ENCODE data around the gene TVP23B.
A peak's percentile ranks its signal among the peaks of the same experiment; 100 is the strongest.
"Not testable (repeated sequence)": the region's sequence is repeated elsewhere in the genome, so short reads cannot be mapped to it uniquely, and the experiment has no call there.

The TVP23B gene

DNA sequence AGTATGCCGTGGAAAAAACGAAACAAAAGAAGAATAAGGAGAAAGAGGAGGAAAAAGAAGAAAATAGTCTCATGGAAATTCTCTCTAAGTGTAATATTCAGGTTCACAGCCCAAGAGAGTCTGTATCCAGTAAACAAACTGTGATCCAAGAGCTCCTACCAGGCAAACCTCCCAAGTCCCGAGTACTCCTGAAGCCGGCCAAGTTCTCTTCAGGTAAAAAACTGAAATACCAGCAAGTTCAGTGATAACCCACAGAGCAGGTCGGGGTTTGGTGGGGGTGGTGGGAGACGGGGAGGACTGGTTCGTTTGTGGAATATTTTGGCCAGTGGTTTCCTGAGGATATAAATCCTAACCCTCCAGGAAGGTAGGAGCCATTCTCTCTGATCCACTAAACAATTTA, 8.5 kb upstream of the TVP23B start:
- no peak overlapping the region for H3K4me3 ChIP-seq (replicated peaks; ENCODE audit: low read depth, low read length)
- TF ChIP-seq, protein P1, sequence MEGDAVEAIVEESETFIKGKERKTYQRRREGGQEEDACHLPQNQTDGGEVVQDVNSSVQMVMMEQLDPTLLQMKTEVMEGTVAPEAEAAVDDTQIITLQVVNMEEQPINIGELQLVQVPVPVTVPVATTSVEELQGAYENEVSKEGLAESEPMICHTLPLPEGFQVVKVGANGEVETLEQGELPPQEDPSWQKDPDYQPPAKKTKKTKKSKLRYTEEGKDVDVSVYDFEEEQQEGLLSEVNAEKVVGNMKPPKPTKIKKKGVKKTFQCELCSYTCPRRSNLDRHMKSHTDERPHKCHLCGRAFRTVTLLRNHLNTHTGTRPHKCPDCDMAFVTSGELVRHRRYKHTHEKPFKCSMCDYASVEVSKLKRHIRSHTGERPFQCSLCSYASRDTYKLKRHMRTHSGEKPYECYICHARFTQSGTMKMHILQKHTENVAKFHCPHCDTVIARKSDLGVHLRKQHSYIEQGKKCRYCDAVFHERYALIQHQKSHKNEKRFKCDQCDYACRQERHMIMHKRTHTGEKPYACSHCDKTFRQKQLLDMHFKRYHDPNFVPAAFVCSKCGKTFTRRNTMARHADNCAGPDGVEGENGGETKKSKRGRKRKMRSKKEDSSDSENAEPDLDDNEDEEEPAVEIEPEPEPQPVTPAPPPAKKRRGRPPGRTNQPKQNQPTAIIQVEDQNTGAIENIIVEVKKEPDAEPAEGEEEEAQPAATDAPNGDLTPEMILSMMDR (IDR thresholded peaks at IDR 0.05; ENCODE audit: low read length, missing control alignments): no peak
- no peak for DNase-seq (ENCODE audit: low read depth)

DNA sequence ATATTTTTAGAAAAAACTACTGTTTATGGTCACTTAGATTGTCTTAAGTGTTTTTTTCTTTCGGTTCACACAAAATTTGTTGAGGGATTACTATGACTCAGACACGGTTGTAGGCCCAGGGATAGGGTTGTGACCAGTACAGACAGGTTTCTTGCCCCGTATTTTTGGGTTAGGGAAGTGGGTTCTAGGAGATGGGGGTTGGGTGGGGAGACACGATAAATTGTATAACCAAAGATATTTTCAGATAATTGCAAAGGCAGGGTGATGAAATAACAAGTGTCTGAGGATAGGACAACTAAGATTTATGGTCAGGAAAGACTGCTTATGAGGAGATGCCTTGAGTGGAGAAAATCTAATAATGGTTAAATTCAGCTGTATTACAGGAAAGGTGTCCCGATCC, 822 bp downstream of the TVP23B start:
- H3K4me3 ChIP-seq (replicated peaks; ENCODE audit: low read depth, low read length): peak overlapping the region; percentile 58
- not testable (repeated sequence) for DNase-seq (ENCODE audit: low read depth)

DNA sequence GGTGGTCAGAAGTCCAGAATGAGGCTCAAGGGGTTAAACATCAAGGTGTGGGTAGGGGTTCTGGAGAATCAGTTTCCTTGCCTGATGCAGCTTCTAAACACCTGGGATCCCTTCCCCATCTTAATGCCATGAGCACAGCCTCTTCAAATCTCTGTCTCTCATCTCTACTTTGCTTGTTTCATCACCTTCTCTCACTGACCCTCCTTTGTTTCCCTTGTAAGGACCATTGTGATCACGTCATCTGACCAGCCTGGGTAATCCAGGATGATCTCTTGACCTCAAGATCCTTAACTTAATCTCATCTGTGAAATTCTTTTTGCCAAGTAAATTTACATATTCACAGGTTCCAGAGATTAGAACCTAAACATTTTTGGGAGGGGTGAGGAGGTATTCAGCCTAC, 5.0 kb downstream of the TVP23B start:
- not testable (repeated sequence) for H3K4me3 ChIP-seq (replicated peaks; ENCODE audit: low read depth, low read length); DNase-seq (ENCODE audit: low read depth)

GRCh38 chr17:18786890-18787289, 5.9 kb downstream of the TVP23B start:
- H3K4me3 ChIP-seq (replicated peaks; ENCODE audit: low read depth, low read length); DNase-seq (ENCODE audit: low read depth): not testable (repeated sequence)

DNA sequence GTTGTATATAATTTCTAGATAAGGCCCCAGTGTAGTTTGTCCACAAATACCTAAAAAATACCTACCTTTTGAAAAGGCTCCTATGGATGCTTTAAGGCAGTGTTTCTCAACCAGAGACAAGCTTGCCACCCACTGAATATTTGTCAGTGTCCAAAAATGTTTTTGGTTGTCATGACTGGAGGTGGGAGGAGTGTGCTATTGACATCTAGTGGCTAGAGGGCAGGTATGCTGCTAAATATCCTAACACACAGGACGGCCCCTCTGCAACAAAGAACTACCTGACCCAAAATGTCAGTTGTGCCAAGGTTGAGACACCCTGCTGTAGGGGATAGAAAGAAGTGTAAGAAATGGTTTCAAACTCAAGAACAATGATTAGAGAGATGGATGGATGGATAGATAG, 10.4 kb downstream of the TVP23B start:
- H3K4me3 ChIP-seq (replicated peaks; ENCODE audit: low read depth, low read length); DNase-seq (ENCODE audit: low read depth): not testable (repeated sequence)

GRCh38 chr17:18794841-18795240, 13.9 kb downstream of the TVP23B start:
- DNase-seq (ENCODE audit: low read depth); H3K4me3 ChIP-seq (replicated peaks; ENCODE audit: low read depth, low read length): not testable (repeated sequence)

GRCh38 chr17:18796887-18797286, 15.9 kb downstream of the TVP23B start:
- DNase-seq (ENCODE audit: low read depth): not testable (repeated sequence)

GRCh38 chr17:18803458-18804245, 22.7 kb downstream of the TVP23B start:
- not testable (repeated sequence) for DNase-seq (ENCODE audit: low read depth); H3K4me3 ChIP-seq (replicated peaks; ENCODE audit: low read depth, low read length)

More at GRCh38 chr17:18796887-18797286, 15.9 kb downstream of the TVP23B start:
- H3K4me3 ChIP-seq (replicated peaks; ENCODE audit: low read depth, low read length): not testable (repeated sequence)

GRCh38 chr17:18815924-18816323, 34.9 kb downstream of the TVP23B start:
- not testable (repeated sequence) for H3K4me3 ChIP-seq (replicated peaks; ENCODE audit: low read depth, low read length); DNase-seq (ENCODE audit: low read depth)

DNA sequence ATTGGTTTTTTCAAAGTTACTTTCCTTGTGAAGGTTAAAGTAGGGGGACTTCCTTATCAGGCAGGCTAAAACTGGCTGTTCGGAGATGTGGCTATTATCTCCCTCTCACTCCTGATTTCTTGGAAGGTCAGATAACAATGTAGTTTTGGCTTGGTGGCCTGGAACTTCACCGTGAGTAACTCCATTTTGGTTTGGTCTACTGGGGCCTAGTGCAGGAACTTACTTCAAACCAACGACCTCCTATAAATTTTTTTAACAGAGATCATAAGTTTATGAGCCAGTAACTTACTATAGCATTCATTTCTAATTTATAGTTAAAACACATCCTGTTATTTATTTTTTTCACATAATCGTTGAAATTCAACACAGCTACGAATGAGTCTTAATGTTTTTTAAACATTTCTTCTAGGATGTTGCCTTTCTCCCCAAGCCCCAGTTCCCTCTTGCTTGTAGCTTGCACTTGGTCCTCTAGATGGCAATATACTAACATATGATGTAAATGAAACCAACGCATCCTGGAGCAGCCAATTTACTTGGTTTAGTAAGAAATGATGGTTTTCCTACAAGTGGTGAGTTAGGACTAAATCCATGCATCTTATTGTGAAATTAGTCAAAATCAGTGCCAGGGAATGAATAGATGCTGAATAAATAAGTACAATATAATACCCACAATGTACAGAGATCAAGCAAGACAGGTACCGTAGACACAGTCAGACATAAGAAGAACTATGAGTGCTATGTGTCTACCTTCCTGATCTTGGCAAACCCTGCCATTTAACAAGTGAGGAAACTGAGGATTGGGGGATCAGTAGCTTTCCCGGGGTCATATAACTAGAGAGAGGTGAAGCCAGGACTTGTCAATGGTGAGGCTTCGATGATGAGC, 35.7 kb downstream of the TVP23B start:
- TF ChIP-seq, protein P1 (IDR thresholded peaks at IDR 0.05; ENCODE audit: low read length, missing control alignments): peak; percentile 50
- not testable (repeated sequence) for H3K4me3 ChIP-seq (replicated peaks; ENCODE audit: low read depth, low read length)
- DNase-seq (ENCODE audit: low read depth): peak; percentile 90

DNA sequence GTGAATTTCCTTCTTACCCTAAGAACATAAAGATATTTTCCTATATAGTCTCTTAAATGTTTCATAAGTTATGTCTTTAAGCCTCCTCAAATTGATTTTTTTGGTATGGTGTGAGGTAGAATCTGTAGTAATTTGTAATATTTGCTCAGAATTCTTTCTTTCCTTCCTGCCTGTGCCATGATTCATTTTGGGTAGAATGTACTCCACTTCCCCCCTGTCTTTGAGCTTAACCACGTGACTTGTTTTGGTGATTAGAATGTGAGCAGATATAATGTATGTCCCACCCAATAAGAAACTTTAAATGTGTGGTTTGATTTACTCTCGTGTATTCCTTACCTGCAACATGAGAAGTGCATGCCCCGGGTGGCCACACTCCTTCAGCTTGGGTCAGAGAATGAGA, 40.4 kb downstream of the TVP23B start:
- H3K4me3 ChIP-seq (replicated peaks; ENCODE audit: low read depth, low read length): not testable (repeated sequence)
- peak; percentile 10 for DNase-seq (ENCODE audit: low read depth)

DNA sequence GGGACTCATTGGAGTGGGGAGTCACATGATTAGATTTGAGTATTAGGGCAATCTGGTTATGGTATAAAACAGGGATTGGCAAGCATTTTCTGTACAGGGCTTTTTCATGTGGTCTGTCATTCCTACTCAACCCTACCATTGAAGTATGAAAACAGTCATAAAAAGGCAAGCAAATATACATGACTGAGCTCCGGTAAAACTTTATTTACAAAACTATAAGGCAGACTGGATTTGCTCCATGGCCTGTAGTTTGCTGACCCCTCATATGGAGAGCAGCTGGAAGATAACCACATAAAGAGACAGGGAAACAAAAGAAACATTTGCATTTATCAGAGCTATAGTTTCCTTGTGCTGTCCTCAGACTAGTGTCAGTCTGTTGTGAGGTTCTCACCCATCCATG, 46.6 kb downstream of the TVP23B start:
- not testable (repeated sequence) for DNase-seq (ENCODE audit: low read depth)

More for the DNA sequence above, 46.6 kb downstream of the TVP23B start:
- H3K4me3 ChIP-seq (replicated peaks; ENCODE audit: low read depth, low read length): not testable (repeated sequence)
